HG02763 (cell line): ENCODE results near the gene GGA3.
"Not testable (repeated sequence)": the region's sequence is repeated elsewhere in the genome, so short reads cannot be mapped to it uniquely, and the experiment has no call there.

Source experiments
- ATAC-seq: cut with Tn5 transposase; IDR thresholded peaks from one replicate; pipeline ENCODE4 v1.9.1; 2021; ENCODE audit warnings: mild to moderate bottlenecking, moderate library complexity; ENCODE audit not compliant: unreplicated experiment

GGA3 gene

DNA sequence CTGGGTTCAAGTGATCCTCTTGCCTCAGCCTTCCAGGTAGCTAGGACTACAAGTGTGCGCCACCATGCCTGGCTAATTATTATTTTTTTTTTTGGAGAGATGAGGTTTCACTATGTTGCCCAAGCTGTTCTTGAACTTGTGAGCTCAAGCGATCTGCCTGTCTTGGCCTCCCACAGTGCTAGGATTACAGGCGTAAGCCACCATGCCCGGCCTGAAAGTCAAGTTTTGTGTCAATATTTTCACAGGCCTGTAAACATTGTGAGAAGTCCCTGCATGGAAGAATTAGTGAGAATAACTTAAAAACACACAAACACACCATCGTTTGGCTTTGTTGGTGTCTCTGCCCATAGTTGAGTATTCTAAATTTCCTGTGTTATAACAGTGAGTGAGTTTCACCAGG is 33.7 kb downstream of the GGA3 start:
- no peak for ATAC-seq

DNA sequence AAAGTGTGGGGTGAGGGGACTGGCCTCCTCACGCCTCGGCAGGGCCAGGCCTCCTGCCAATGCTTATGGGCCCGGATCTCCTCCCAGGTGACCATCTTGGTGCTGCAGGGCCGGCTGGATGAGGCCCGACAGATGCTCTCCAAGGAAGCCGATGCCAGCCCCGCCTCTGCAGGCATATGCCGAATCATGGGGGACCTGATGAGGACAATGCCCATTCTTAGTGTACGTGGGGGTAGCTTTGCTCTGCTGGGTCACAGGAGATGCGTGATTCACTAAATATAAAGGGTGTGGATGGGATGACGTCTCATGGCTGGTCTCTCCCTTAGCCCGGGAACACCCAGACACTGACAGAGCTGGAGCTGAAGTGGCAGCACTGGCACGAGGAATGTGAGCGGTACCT is 36.4 kb downstream of the GGA3 start:
- ATAC-seq: no peak

DNA sequence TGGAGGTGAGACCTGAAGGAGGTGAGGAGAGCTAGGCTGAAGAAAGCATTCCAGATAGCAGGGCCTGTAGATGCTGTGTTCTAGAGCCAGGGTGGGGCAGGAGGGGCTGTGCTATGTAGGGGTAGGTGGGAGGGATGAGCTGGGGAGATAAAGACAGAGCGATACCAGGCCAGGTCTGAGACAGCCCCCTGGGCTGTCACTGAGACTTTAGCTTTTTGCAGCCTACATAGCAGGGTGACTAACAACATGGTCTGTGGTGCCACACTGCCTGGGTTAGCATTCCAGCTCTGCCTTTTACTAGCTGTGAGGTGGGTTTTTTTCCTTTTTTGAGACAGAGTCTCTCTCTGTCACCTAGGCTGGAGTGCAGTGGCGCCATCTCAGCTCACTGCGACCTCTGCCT is 41.6 kb downstream of the GGA3 start:
- no peak for ATAC-seq

DNA sequence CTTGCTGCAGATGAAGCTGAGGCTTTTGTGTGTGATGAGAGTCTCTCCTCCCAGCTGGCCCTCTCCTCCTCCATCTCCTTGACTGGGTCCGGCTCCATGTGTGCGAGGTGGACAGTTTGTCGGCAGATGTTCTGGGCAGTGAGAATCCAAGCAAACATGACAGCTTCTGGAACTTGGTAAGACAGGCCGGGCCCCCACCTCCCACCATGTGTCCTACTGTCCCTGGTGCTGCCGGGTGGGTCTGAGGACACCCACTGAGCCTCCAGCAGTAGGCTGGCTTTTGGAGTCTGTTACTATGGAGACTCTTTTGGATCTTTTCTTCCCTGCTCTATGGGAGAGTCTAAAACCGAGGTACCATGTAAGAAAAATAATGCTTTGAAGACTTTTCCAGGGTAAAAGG is 43.3 kb downstream of the GGA3 start:
- ATAC-seq: no peak

DNA sequence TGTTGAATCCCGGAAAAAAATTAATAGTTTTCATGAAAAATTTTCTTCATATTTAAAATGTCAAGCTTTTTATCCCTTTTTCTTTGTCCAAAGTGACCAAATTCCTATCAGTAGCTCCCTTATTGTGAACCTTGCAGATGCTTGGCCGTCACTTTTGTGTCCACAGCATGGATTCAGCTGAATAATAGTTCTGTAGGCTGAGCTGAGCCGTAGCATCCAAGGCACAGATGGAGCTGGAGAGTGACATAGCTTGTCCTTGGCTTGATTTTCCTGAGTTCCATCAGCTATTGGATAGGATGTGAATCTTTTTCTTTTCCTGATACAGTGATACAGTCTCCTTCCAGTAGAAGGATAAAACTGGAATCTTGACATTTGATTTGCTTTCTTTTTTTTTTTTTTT is 52.3 kb downstream of the GGA3 start:
- ATAC-seq: no peak

DNA sequence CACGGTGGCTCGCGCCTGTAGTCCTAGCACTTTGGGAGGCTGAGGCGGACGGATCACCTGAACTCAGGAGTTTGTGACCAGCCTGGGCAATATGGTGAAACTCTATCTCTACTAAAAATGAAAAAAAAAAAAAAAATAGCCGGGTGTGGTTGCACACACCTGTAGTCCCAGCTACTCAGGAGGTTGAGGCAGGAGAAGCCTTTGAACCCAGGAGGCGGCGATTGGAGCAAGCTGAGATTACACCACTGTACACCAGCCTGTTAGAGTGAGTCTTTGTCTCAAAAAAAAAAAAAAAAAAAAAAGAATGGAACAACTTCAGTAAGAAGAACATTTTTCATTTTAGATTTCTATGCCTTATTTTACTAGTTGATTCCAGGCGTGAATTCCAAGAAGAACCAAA is 53.2 kb downstream of the GGA3 start:
- no peak for ATAC-seq

DNA sequence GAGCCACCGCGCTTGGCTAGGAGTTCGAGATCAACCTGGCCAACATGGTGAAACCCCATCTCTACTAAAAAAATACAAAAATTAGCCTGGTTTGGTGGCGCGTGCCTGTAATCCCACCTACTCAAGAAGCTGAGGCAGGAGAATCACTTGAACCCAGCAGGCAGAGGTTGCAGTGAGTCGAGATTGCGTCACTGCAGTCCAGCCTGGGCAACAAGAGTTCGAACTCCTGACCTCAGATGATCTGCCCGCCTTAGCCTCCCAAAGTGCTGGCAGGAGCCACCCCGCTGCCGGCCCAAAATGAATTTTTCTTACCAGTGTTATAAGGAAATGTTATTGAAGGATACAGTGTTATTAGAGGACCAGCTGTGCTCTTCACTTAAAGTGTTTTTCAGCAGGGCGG is 53.6 kb downstream of the GGA3 start:
- ATAC-seq: no peak

DNA sequence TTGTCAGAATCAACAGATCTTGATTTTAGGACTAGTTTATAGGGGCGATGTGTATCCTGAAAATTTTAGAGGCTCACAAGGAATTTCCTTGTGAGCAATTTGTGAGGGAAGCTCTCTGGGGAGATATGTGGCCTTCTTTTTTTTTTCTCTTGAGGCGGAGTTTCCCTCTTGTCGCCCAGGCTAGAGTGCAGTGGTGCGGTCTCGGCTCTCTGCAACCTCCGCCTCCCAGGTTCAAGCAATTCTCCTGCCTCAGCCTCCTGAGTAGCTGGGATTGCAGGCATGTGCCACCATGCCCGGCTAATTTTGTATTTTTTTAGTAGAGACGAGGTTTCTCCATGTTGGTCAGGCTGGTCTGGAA is 54.4 kb downstream of the GGA3 start:
- ATAC-seq: not testable (repeated sequence)

DNA sequence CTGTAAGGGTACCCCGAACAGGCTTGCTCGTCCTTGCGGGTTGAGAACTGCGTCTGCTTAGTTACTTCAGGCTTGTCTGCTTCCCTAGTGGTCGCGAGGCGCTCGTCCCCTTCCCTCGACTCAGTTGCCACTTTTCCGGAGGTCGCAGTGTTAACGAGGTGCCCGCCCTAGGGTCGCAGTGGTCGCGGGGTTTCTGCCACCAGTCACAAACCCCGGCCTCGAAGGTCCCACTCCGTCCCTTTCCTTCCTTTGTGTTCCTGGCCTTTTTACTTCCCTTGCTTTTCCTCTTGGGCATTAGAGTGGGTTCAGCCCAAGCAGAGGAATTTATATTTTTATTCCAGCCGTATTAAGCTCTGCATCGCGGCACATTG is 55.6 kb downstream of the GGA3 start:
- ATAC-seq: no peak

DNA sequence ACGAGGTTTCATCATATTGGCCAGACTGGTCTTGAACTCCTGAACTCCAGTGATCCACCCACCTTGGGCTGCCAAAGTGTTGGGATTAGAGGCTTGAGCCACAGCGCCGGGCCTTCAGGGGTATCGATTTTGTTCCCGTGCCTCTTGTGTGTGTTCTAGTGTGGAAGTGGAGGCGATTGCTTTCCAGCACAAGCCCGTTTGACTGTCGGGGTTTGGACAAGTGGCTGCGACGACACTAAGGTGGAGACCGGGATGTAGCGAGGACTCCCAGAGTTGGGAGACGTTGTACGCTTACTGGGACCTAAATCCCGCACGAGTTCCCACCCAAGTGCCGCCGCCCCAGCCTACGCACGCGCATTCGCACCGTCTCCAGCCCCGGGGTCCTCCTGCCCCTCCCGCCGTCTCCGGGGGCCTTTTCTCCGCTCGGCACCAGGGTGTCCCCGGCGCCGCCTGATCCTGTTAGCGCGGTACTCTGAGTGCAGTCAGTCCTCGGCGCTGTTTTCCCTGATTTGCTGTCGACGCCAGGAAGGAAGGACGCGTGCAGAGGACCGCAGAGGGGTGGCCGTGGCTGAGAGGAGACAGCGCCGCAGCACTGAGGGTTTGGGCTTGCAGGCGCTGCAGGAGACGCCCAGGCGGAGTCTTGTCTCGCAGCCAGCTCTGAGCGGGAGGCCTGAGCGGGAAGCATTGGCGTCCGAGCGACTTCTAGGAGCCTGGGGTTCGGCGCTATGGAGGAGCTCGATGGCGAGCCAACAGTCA is 56.2 kb downstream of the GGA3 start, which contains the start of gene NUP85:
Gene NUP85 (plus strand): TSS at position 643 of the 756 bp plus-strand sequence. CDS start 83 bp downstream, at position 726.
- ATAC-seq: peak; percentile 67

DNA sequence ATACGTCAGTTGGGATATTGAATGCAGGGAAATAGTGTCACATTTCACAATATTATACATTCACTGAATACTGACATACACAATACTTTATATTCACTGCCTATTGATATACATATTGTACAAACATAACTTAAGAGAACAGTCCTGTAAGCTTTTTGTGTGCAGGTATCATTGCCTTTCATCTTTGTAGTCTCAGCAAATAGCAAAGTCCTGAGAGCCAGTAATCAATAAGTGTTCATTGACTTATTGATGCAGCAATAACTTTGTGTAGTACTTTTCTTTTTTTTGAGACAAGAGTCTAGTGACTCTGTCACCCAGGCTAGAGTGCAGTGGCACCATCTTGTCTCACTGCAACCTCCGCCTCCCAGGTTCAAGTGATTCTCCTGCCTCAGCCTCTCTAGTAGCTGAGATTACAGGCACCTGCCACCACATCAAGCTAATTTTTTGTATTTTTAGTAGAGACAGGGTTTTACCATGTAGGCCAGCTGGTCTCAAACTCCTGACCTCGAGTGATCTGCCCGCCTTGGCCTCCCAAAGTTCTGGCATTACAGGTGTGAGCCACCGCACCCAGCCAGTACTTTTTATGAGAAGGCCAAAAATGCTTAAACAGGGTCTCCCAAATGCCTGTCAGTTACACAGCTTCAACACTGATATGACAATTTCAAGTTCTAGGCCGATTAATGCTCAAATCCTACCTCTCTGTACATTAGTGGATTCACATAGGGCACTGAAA is 61.4 kb downstream of the GGA3 start:
- ATAC-seq: no peak

DNA sequence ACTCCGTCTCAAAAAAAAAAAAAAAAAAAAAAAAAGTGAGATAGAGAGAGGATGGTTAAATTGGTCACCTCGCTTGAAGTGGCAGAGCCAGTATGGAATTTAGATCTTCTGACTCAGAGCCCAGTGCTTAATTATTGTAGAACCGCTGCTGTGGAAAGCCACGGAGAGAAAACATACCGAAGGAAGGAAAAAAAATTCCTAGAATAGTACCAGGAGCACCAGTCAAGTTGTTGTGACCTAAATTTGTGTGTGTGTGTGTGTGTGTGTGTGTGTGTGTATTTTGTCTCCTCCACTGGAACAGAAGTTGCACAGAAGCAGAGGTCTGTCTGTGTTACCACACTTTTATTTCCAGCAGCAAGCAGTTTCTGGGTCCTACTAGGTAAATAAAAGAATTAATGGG is 66.5 kb downstream of the GGA3 start:
- ATAC-seq: no peak

DNA sequence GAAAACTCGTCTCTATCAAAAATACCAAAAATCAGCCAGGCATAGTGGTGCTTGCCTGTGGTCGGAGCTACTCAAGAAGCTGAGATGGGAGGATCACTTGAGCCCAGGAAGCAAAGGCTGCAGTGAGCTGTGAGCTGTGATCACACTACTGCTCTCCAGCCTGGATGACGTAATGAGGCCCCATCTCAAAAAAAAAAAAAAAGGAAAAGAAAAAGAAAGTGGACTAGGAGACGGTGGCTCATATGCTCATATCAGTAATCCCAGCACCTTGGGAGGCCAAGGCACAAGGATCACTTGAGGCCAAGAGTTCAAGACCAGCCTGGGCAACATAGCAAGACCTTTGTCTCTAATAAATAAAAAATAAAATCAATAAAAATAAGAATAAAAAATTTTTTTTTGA is 69.8 kb downstream of the GGA3 start:
- no peak for ATAC-seq

DNA sequence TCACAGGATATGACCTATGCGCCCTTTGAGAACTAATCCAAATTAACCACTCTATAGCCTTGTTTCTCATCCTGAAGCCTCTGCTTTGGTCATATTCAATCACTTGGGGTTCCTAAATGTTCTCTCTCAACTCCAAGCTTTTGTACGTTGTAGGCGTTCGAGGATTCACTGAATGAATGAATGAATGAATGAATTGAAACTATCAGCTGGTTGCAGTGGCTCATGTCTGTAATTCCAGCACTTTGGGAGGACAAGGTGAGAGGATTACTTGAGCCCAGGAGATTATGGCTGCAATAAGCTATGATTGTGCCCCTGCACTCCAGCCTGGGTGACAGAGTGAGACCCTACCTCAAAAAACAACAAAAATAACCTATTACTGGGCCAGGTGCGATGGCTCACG is 72.8 kb downstream of the GGA3 start:
- no peak for ATAC-seq
